ENCODE measurements around the gene CIDEC. TPM values are rescaled to one million over a fixed set of nuclear protein-coding genes. Genes with fewer than 3 reads are reported as not detected.

CIDEC gene
- 50.4 to 66.9 TPM (median 56.5 TPM) in 5 replicates for total RNA-seq (2022; extraction: Qiagen RNA extraction)

GRCh38 chr3:9879830-9880549 lies at the start of gene CIDEC:
Gene CIDEC (minus strand): TSS chr3:9880253. CDS start chr3:9878486, 1,767 bp downstream.

GRCh38 chr3:9916734-9917680 lies 37.0 kb upstream of the CIDEC start, which contains the start of gene IL17RC:
Gene IL17RC (plus strand): TSS chr3:9917098. CDS start chr3:9917316, 218 bp downstream.

GRCh38 chr3:9902372-9903237 lies 22.6 kb upstream of the CIDEC start, which contains the start of gene IL17RE:
Gene IL17RE (plus strand): TSS chr3:9902848. CDS start chr3:9902933, 85 bp downstream.

GRCh38 chr3:9890249-9891071 lies 10.4 kb upstream of the CIDEC start, which contains the start of gene JAGN1:
Gene JAGN1 (plus strand): TSS chr3:9890610. CDS start chr3:9890723, 113 bp downstream.

GRCh38 chr3:9843715-9844438 lies 36.2 kb downstream of the CIDEC start, which contains the start of gene RPUSD3:
Gene RPUSD3 (minus strand): TSS chr3:9844008. CDS start chr3:9843990, 18 bp downstream.

Other genes starting within 250 kb of the CIDEC start
- gene MTMR14, start 230.7 kb downstream of the CIDEC start, total RNA-seq (2022; extraction: Qiagen RNA extraction), result 27.6 to 30.7 TPM (median 28.2 TPM) in 5 replicates
- 0.15 to 0.31 TPM (median 0.17 TPM) in 3 of 5 replicates, not detected in the others for gene CPNE9, start 176.4 kb downstream of the CIDEC start, total RNA-seq (2022; extraction: Qiagen RNA extraction)
- 17.6 to 20.3 TPM (median 18.6 TPM) in 5 replicates for gene BRPF1, start 148.5 kb downstream of the CIDEC start, total RNA-seq (2022; extraction: Qiagen RNA extraction)
- 12.7 to 21.2 TPM (median 16.9 TPM) in 5 replicates for gene OGG1, start 130.3 kb downstream of the CIDEC start, total RNA-seq (2022; extraction: Qiagen RNA extraction)
- gene CAMK1, start 110.3 kb downstream of the CIDEC start, total RNA-seq (2022; extraction: Qiagen RNA extraction), result 12.3 to 18.0 TPM (median 16.3 TPM) in 5 replicates
- gene TADA3, start 87.8 kb downstream of the CIDEC start, total RNA-seq (2022; extraction: Qiagen RNA extraction), result 54.5 to 60.5 TPM (median 59.9 TPM) in 5 replicates
- 153 to 231 TPM (median 158 TPM) in 5 replicates for gene ARPC4, start 87.2 kb downstream of the CIDEC start, total RNA-seq (2022; extraction: Qiagen RNA extraction)
- 6.0 to 8.3 TPM (median 7.0 TPM) in 5 replicates for gene TTLL3, start 70.0 kb downstream of the CIDEC start, total RNA-seq (2022; extraction: Qiagen RNA extraction)
- gene RPUSD3, start 36.2 kb downstream of the CIDEC start, total RNA-seq (2022; extraction: Qiagen RNA extraction), result 50.4 to 59.0 TPM (median 55.8 TPM) in 5 replicates
- 82.2 to 95.8 TPM (median 93.2 TPM) in 5 replicates for gene JAGN1, start 10.4 kb upstream of the CIDEC start, total RNA-seq (2022; extraction: Qiagen RNA extraction)
- 1.2 to 1.7 TPM (median 1.4 TPM) in 5 replicates for gene IL17RE, start 22.6 kb upstream of the CIDEC start, total RNA-seq (2022; extraction: Qiagen RNA extraction)
- 25.4 to 34.2 TPM (median 31.6 TPM) in 5 replicates for gene IL17RC, start 36.8 kb upstream of the CIDEC start, total RNA-seq (2022; extraction: Qiagen RNA extraction)
- gene CRELD1, start 53.6 kb upstream of the CIDEC start, total RNA-seq (2022; extraction: Qiagen RNA extraction), result 10.5 to 14.9 TPM (median 13.2 TPM) in 5 replicates
- 1.2 to 1.9 TPM (median 1.7 TPM) in 5 replicates for gene PRRT3, start 72.2 kb upstream of the CIDEC start, total RNA-seq (2022; extraction: Qiagen RNA extraction)
- 105 to 146 TPM (median 111 TPM) in 5 replicates for gene EMC3, start 106.6 kb upstream of the CIDEC start, total RNA-seq (2022; extraction: Qiagen RNA extraction)
- gene FANCD2, start 146.2 kb upstream of the CIDEC start, total RNA-seq (2022; extraction: Qiagen RNA extraction), result 17.2 to 20.1 TPM (median 18.7 TPM) in 5 replicates
- not detected in 5 replicates for gene FANCD2OS, start 228.0 kb upstream of the CIDEC start, total RNA-seq (2022; extraction: Qiagen RNA extraction)
- gene BRK1, start 235.4 kb upstream of the CIDEC start, total RNA-seq (2022; extraction: Qiagen RNA extraction), result 167 to 178 TPM (median 176 TPM) in 5 replicates